Stimulated activated CD8-positive, alpha-beta memory T cell treated with anti-CD3 and anti-CD28 coated beads, Interleukin-4, amount 100 ng/mL, for 4 hours (primary cell): ENCODE data around the gene SFXN1.

Source experiments
- DNase-seq, 2 donors: peaks; one replicate each; pipeline ENCODE4 v3.0.0-alpha.2; 2020; ENCODE audit warnings: low read depth in 2 of 2, low spot score in 1 of 2

SFXN1 gene

GRCh38 chr5:175539936-175540335 is 61.6 kb downstream of the SFXN1 start:
- no peak for DNase-seq

DNA sequence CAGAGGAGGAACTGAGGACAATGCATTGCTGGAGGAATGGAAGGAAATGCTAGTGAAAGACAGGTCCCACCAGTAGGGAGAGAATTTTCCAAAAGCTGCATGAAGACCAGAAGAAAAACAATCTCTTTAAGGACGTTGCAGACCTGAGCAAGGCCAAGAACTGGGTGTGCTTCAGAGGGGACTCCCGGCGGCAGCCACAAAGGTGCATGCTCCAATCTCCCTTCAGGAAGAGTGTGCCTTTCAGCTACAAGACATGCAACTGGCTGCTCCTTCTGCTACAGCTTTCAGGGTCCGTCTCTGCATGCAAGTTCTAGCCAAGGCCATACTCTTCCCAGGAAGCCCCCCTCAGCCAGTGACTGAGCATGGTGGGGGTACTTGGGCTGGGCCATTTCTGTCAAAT is 62.9 kb downstream of the SFXN1 start:
- no peak for DNase-seq

GRCh38 chr5:175542232-175542965 is 64.0 kb downstream of the SFXN1 start:
- no peak for DNase-seq

DNA sequence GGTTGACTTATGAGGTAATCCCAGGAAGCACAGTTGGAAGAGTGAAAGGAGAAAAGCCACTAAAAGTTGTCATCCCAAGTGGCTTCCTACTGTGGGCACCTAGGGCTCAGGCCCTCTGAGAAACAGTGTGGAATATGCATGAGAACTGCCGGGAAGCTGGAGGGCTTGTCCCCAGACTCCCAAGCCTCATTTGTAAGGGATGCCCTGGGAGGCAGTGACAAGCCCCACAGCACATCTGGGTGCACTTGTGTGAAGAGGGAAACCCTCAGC is 64.5 kb downstream of the SFXN1 start:
- no peak for DNase-seq

DNA sequence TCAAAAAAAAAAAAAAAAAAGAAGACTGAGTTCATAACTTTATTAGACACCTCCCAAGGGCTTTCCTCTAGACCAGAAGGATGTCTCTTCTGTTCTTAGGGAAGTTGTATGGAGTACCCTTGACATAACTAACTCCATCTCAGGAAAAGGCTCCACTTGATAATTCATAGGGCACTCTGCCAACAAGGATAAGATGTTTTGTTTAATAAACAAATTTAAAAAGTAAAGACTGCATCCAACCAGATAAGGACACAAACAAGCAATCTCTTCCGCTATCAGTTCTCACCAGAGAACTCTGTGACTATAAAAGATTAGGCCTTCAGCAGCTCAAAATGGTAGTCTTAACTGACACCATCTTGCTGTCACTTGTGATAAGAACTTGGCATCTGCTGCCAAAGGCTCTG is 65.8 kb downstream of the SFXN1 start:
- DNase-seq: no peak

- DNase-seq: no peak
These were observed 66.2 kb downstream of the SFXN1 start for GRCh38 chr5:175544586-175544985.

GRCh38 chr5:175547842-175548241 is 69.5 kb downstream of the SFXN1 start:
- no peak for DNase-seq

- DNase-seq: no peak
These were observed 70.4 kb downstream of the SFXN1 start for GRCh38 chr5:175548626-175549311.

DNA sequence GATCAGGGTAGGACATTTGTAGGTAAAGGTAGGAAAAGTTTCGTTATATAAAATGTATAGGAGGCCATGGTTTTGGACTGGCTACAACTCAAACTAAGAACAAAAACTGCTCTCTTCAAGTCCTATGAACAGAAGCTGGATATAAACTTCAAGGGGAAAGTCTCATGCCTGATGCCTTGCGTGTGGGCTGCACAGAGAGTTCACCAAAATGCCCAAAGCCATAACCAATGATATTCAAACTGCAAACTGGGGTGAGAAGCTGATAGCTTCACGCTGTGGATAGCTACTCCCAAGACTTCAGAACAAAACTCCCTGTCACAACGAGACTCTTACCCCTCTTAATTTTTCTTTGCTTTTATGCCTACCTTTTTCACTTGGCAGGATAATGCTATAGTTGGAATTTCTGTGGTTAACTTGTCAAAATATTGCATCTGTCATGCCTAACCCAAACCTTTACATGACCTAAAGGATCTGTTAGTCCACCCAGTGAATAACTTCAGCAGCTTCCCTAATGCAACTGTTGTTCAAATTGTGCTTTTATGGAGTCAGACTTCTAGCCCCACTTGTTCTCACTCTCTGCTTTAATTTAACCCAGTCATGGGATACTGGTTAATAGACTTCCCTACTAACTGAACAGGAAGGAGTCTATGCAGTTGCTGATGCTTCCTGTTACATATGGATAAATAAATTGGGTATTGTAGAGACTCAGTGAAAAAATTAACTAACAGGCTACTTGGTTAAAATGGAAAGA is 71.9 kb downstream of the SFXN1 start:
- DNase-seq: no peak

DNA sequence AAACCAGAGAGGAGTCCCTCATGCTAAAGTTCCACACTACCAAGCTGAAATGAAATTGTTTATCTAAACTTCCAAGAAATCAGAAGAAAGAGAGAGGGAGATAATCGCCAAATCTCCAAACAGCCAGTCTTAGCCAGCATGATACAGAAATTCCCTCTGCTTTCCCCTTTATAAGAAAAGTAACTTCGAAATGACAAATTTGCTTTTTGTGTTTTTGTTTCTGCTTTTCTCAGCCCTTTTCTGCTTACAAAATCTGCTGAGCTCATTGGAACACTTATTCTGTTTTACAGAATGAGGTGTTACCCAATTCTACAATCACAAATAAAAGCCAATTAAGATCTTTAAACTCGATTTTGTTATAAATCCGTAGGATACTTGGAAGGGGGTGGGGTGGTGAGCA is 72.9 kb downstream of the SFXN1 start:
- no peak for DNase-seq

- DNase-seq: no peak
These were observed 75.9 kb downstream of the SFXN1 start for GRCh38 chr5:175554296-175554695.

GRCh38 chr5:175555168-175555785 is 76.9 kb downstream of the SFXN1 start:
- no peak for DNase-seq

GRCh38 chr5:175556794-175557193 is 78.4 kb downstream of the SFXN1 start:
- no peak for DNase-seq

- no peak for DNase-seq
These were observed 79.4 kb downstream of the SFXN1 start for GRCh38 chr5:175557778-175558177.

- no peak for DNase-seq
These were observed 80.6 kb downstream of the SFXN1 start for GRCh38 chr5:175558801-175559480.

DNA sequence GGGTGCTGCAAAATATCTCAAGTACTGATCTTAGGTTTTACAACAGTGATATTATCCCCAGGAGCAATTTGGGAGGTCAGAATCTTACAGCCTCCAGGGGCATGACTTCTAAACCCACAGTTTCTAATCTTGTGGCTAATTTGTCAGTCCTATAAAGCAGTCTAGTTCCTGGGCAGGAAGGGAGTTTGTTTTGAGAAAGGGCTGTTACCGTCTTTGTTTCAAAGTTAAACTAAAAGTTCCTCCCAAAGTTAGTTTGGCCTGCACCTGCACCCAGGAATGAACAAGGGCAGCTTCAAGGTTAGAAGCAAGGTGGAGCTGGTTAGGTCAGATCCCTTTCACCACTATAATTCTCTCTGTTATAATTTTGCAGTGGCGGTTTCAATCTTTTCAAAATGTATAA is 81.7 kb downstream of the SFXN1 start:
- no peak for DNase-seq

DNA sequence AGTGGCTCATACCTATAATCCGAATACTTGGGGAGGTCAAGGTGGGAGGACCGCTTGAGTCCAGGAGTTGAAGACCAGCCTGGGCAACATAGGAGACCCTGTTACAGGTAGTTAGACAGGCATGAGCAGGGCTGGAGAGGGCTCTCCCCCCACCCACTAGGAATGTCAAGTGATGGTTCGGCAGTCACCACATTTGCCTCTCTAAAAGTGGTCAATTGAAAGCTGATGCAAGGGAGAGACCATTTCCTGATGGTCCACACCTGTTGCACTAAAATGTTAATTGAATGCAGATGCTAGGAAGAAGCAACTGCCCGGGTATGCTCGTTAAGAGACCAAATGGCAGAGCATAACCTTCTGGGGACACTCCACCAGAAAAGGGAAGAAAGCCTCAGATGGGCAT is 82.7 kb downstream of the SFXN1 start:
- DNase-seq: no peak

DNA sequence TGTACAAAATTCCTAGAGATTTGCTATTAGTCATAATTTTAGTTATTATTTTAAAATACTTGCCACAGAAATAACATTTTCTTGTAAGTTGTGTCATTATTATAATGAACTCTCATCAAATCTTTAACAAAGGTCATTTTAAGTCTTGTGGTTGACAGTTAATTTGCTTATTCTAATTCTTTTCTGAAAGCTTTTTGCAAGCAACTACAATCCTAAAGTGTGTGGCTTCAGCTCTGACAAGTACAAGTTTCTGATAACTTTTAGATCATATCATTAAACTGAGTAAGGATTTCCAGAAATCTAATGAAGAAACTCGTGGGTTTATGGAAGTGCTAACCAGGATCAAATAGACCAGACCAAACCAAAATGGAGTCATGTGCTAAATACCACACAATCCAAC is 86.4 kb downstream of the SFXN1 start:
- no peak for DNase-seq

DNA sequence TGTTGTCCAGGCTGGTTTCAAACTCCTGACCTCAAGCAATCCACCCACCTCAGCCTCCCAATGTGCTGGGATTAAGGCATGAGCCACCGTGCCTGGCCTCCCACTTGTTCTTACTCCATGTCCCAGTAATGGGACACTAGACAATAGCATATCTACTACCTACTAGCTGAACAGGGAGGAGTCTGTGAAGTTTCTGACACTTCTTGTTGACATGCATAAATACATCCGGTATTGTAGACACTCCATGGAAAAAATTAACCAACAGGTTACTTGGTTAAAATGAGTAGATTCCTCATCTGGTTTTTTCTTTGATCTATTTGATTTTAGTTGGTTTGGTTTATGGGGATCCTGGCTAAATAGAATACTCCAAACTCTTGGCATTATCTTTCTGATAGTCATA is 88.3 kb downstream of the SFXN1 start:
- no peak for DNase-seq

DNA sequence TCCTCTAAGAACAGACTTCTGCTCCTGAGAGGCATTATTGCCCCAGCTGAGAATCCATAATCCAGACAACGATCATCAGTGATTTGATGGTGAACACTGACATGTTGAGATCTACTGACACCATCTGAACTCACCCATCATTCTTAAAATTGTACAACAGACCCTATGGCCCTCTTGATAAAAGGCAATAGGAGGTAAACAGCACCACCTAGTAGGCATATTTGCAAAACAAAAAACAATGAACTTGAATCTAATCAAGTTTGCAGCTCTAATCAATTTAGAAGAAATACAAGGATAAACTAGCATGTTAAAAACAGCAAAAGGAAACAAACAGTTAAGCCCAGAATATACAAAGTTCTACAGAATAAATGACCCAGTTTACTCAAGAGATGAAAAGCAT is 89.6 kb downstream of the SFXN1 start:
- no peak for DNase-seq

GRCh38 chr5:175569701-175570100 is 91.3 kb downstream of the SFXN1 start:
- no peak for DNase-seq
